GM19193 (cell line): ENCODE data around the gene BCL6.

Source experiments
- POLR2A ChIP-seq: IDR thresholded peaks from 4 replicates; pipeline ENCODE4 v1.6.1; 2011; ENCODE audit not compliant: insufficient read depth, insufficient read length; ENCODE audit errors: extremely low read depth

BCL6 gene

GRCh38 chr3:187686621-187687273 lies 58.5 kb downstream of the BCL6 start:
- TF ChIP-seq POLR2A, result no peak

GRCh38 chr3:187685948-187686347 lies 59.3 kb downstream of the BCL6 start:
- no peak for TF ChIP-seq POLR2A

GRCh38 chr3:187684880-187685279 lies 60.4 kb downstream of the BCL6 start:
- no peak for TF ChIP-seq POLR2A

- no peak for TF ChIP-seq POLR2A
Measured at GRCh38 chr3:187684444-187684843, 60.8 kb downstream of the BCL6 start.

- no peak for TF ChIP-seq POLR2A
Measured at GRCh38 chr3:187679638-187680396, 65.5 kb downstream of the BCL6 start.

- TF ChIP-seq POLR2A, result no peak
Measured at GRCh38 chr3:187678726-187679268, 66.5 kb downstream of the BCL6 start.

- TF ChIP-seq POLR2A, result no peak
Measured at GRCh38 chr3:187677604-187678003, 67.7 kb downstream of the BCL6 start.

GRCh38 chr3:187673012-187673411 lies 72.3 kb downstream of the BCL6 start:
- no peak for TF ChIP-seq POLR2A
